HepG2 (cell line): ENCODE results near the gene S100A12. TPM values are rescaled to one million over a fixed set of nuclear protein-coding genes. Genes with fewer than 3 reads are reported as not detected.

Experiments
- ATAC-seq: fragments of 200-7000 bp; cut with Tn5 transposase; 3 replicates; pipeline ENCODE4 v1.9.1; 2020; ENCODE audit warnings: mild to moderate bottlenecking, moderate library complexity
- BruUV-seq: library from RNA; stranded (reverse); fragments of 400-500 nt; replicated peaks from 2 replicates; lab custom pipeline; 2021; lab: Mats Ljungman, UMichigan
- CTCF ChIA-PET: fragments of 300-600 bp; formaldehyde crosslinking; extraction: SDS; loops from one replicate; lab custom pipeline; 2021; ENCODE audit warnings: low total read pairs, inconsistent platforms, low intra/inter-chr PET ratio; lab: Yijun Ruan, JAX
- POLR2A ChIA-PET: fragments of 350-600 bp; sonication (Branson Sonifier 250); formaldehyde crosslinking; loops from one replicate; lab custom pipeline; 2020; ENCODE audit warnings: antibody characterized with exemption, inconsistent platforms; lab: Yijun Ruan, JAX
- DNase-seq: peaks from one replicate; pipeline ENCODE4 v3.0.0-alpha.2; 2015; ENCODE audit warnings: low spot score
- FAIRE-seq: peaks from 3 replicates; lab custom pipeline; 2011; peaks lifted over from hg19 to GRCh38; lab: Jason Lieb, UNC
- H2AFZ ChIP-seq: one replicate; pipeline ENCODE4 v1.6.1; 2011; ENCODE audit warnings: low read length, inconsistent platforms
- H3K27ac ChIP-seq: fragments of 300-600 bp; 3 replicates; pipeline ENCODE4 v1.8.0; 2011; ENCODE audit warnings: mixed run types, mild to moderate bottlenecking, mixed read lengths, low read length, inconsistent platforms; ENCODE audit not compliant: insufficient read depth; ENCODE audit errors: extremely low read length
- H3K27me3 ChIP-seq, 2 experiments: fragments of 200-600 bp in 1 of 2; 2 replicates in 1 of 2; 3 replicates in 1 of 2; pipeline versions ENCODE4 v1.6.0 to v1.8.0; 2011; ENCODE audit warnings: low read length in 2 of 2, mild to moderate bottlenecking in 2 of 2, moderate library complexity in 2 of 2, inconsistent platforms in 1 of 2; ENCODE audit not compliant: insufficient read depth in 2 of 2, control insufficient read depth in 1 of 2
- H3K36me3 ChIP-seq, 2 experiments: fragments of 200-600 bp in 1 of 2; replicated peaks in 1 of 2; 2 replicates in 1 of 2; 3 replicates in 1 of 2; pipeline versions ENCODE4 v1.5.1 to v1.8.0; 2011; ENCODE audit warnings: low read length in 2 of 2, inconsistent platforms in 1 of 2; ENCODE audit not compliant: insufficient read depth in 2 of 2, control insufficient read depth in 1 of 2
- H3K4me1 ChIP-seq: 2 replicates; pipeline ENCODE4 v1.5.1; 2012; ENCODE audit warnings: low read length, inconsistent platforms; ENCODE audit not compliant: insufficient read depth
- H3K4me2 ChIP-seq: 2 replicates; pipeline ENCODE4 v1.6.0; 2011; ENCODE audit warnings: low read depth, low read length, inconsistent platforms
- H3K4me3 ChIP-seq, 3 experiments: fragments of 200-600 bp in 1 of 3; sonication (generic), shearing (Covaris generic) in 1 of 3; replicated peaks in 1 of 3; 2 replicates each; pipeline ENCODE4 v1.5.1; 2011 to 2016; ENCODE audit warnings: low read length in 3 of 3, inconsistent platforms in 2 of 3, low read depth in 2 of 3, mild to moderate bottlenecking in 2 of 3, control low read depth in 1 of 3, mixed read lengths in 1 of 3; ENCODE audit not compliant: insufficient read depth in 1 of 3
- H3K79me2 ChIP-seq: one replicate; pipeline ENCODE4 v1.6.1; 2011; ENCODE audit warnings: low read length, inconsistent platforms; ENCODE audit not compliant: insufficient read depth
- H3K9ac ChIP-seq: 2 replicates; pipeline ENCODE4 v1.6.0; 2011; ENCODE audit warnings: mild to moderate bottlenecking, low read depth, low read length, inconsistent platforms; ENCODE audit not compliant: insufficient read depth
- H3K9me3 ChIP-seq: 2 replicates; pipeline ENCODE4 v1.5.1; 2012; ENCODE audit warnings: mild to moderate bottlenecking, low read length
- H4K20me1 ChIP-seq: 2 replicates; pipeline ENCODE4 v1.6.0; 2011; ENCODE audit warnings: inconsistent platforms, mild to moderate bottlenecking, low read length, moderate library complexity; ENCODE audit not compliant: insufficient read depth
- CBFB ChIP-seq: sonication (generic); formaldehyde crosslinking; IDR thresholded peaks from 2 replicates; pipeline ENCODE4 v1.4.0; 2020; ENCODE audit warnings: missing genetic modification reagents
- CENPX ChIP-seq: sonication (generic); formaldehyde crosslinking; IDR thresholded peaks from 2 replicates; pipeline ENCODE4 v1.9.0; 2021; ENCODE audit warnings: mild to moderate bottlenecking, missing genetic modification reagents, moderate library complexity
- E2F5 ChIP-seq: sonication (generic); formaldehyde crosslinking; conservative IDR thresholded peaks from 2 replicates; pipeline ENCODE4 v1.4.0; 2020; ENCODE audit warnings: missing genetic modification reagents
- FOXK1 ChIP-seq: sonication (generic); formaldehyde crosslinking; IDR thresholded peaks from 2 replicates; pipeline ENCODE4 v1.4.0; 2020; ENCODE audit warnings: low read depth, missing genetic modification reagents, borderline replicate concordance
- ISL2 ChIP-seq: sonication (generic); formaldehyde crosslinking; IDR thresholded peaks from 2 replicates; pipeline ENCODE4 v1.5.0; 2020; ENCODE audit warnings: missing genetic modification reagents
- JARID2 ChIP-seq: sonication (generic); formaldehyde crosslinking; IDR thresholded peaks from 2 replicates; pipeline ENCODE4 v1.8.1; 2023; ENCODE audit warnings: missing genetic modification reagents, inconsistent platforms; ENCODE audit not compliant: insufficient replicate concordance
- KDM1A ChIP-seq: IDR thresholded peaks from 2 replicates; pipeline ENCODE4 v1.6.1; 2016; ENCODE audit warnings: missing compliant biosample characterization
- KLF16 ChIP-seq, 2 experiments: sonication (generic) in 1 of 2; formaldehyde crosslinking in 1 of 2; IDR thresholded peaks; 2 replicates each; pipeline versions ENCODE4 v1.6.1 to v1.8.0; 2016 to 2023; ENCODE audit warnings: missing genetic modification reagents in 2 of 2, missing compliant biosample characterization in 1 of 2
- MATR3 ChIP-seq: sonication (generic); formaldehyde crosslinking; IDR thresholded peaks from 2 replicates; pipeline ENCODE4 v1.4.0; 2020; ENCODE audit warnings: missing genetic modification reagents
- MTF2 ChIP-seq: sonication (generic); formaldehyde crosslinking; IDR thresholded peaks from 2 replicates; pipeline ENCODE4 v1.5.0; 2020; ENCODE audit warnings: missing genetic modification reagents, borderline replicate concordance
- NFIC ChIP-seq: IDR thresholded peaks from 2 replicates; pipeline ENCODE4 v1.6.1; 2012; ENCODE audit warnings: mild to moderate bottlenecking, low read length, inconsistent platforms
- SRSF9 ChIP-seq: fragments of 200-400 bp; formaldehyde crosslinking; IDR thresholded peaks from 2 replicates; pipeline ENCODE4 v1.6.1; 2018; ENCODE audit warnings: borderline replicate concordance, mild to moderate bottlenecking, low read depth, low read length; ENCODE audit not compliant: insufficient read depth, poor library complexity, severe bottlenecking
- ZBTB33 ChIP-seq: sonication (generic); formaldehyde crosslinking; IDR thresholded peaks from 2 replicates; pipeline ENCODE4 v1.4.0; 2020; ENCODE audit warnings: missing genetic modification reagents
- ZBTB7A ChIP-seq: sonication (generic); formaldehyde crosslinking; IDR thresholded peaks from 2 replicates; pipeline ENCODE4 v1.8.0; 2022; ENCODE audit warnings: mild to moderate bottlenecking, missing genetic modification reagents
- ZFYVE20 ChIP-seq: sonication (generic); formaldehyde crosslinking; IDR thresholded peaks from 2 replicates; pipeline ENCODE4 v1.8.0; 2023; ENCODE audit warnings: low read depth, mild to moderate bottlenecking, moderate library complexity, missing genetic modification reagents, borderline replicate concordance
- ZKSCAN5 ChIP-seq: sonication (generic); formaldehyde crosslinking; IDR thresholded peaks from 2 replicates; pipeline ENCODE4 v1.5.1; 2020; ENCODE audit warnings: mild to moderate bottlenecking, missing genetic modification reagents
- ZNF121 ChIP-seq: sonication (generic); formaldehyde crosslinking; IDR thresholded peaks from 2 replicates; pipeline ENCODE4 v1.5.0; 2020; ENCODE audit warnings: mild to moderate bottlenecking, missing genetic modification reagents
- ZNF441 ChIP-seq: sonication (generic); formaldehyde crosslinking; IDR thresholded peaks from 2 replicates; pipeline ENCODE4 v1.7.0; 2021; ENCODE audit warnings: missing genetic modification reagents, borderline replicate concordance
- ZNF792 ChIP-seq: IDR thresholded peaks from 2 replicates; pipeline ENCODE4 v1.6.1; 2016
- ZNF850 ChIP-seq: sonication (generic); formaldehyde crosslinking; conservative IDR thresholded peaks from 2 replicates; pipeline ENCODE4 v1.9.0; 2021; ENCODE audit warnings: mild to moderate bottlenecking, missing genetic modification reagents
- WGBS: methylation state at CpG from one replicate; pipeline ENCODE4 v1.1.6; 2017; ENCODE audit warnings: low lambda C conversion rate; 5-methylcytosine and 5-hydroxymethylcytosine counted together
- in situ Hi-C: cut with HindIII; loops from 2 replicates; pipeline ENCODE4 v1.10.0; 2017; ENCODE audit warnings: low pct_unique_long_range_greater_than_20kb; ENCODE audit not compliant: extremely low pct_ligation_motif_present
- intact Hi-C: fragments of 100-400 bp; cut with micrococcal nuclease; formaldehyde crosslinking; loops from one replicate; pipeline ENCODE4 v1.10.0; 2022; ENCODE audit not compliant: unreplicated experiment
- polyA plus RNA-seq, 8 experiments: library from polyadenylated mRNA; depleted of rRNA in 3 of 8; stranded (reverse) in 7 of 8; unstranded in 1 of 8; fragments of >200 nt; fragmentation: Illumina TruSeq in 4 of 8; extraction: Trizol in 4 of 8; gene quantifications; 2 replicates each; pipeline versions ENCODE4 v1.2.1 to v1.2.3, GENCODE V29; 2011 to 2016; ENCODE audit warnings: low read depth in 4 of 8, missing spikeins in 1 of 8, mixed read lengths in 1 of 8; ENCODE audit not compliant: insufficient read depth in 1 of 8
- total RNA-seq, 5 experiments: library from RNA; depleted of rRNA; stranded (reverse); fragments of >200 nt; fragmentation: Illumina TruSeq; extraction: Trizol; gene quantifications; 2 replicates each; pipeline ENCODE4 v1.2.3, GENCODE V29; 2016; ENCODE audit warnings: low read depth in 1 of 5

Gene S100A12
- total and polyA plus RNA-seq, 2 of the 13 experiments (the other 11 are each of a cell fraction or from before 2014, with no cell fraction given) = not detected

- H3K36me3 ChIP-seq = no peaks in the 10 kb centered on the region
- no peak overlapping the region for H3K27ac ChIP-seq
- H3K27me3 ChIP-seq = peaks cover 2 to 4% of the 10 kb centered on the region in 2 experiments; a peak in 2 of 5 replicates
- no peaks in the 10 kb centered on the region for H3K9me3 ChIP-seq
- no peak for ATAC-seq
- TF ChIP-seq MATR3 (CRISPR knock-in tag) (no peak), CBFB (CRISPR knock-in tag) (no peak), NFIC (no peak), SRSF9 (no peak), ZNF850 (CRISPR knock-in tag) (no peak), ISL2 (CRISPR knock-in tag) (no peak), ZBTB33 (CRISPR knock-in tag) (no peak), ZKSCAN5 (no peak), ZFYVE20 (CRISPR knock-in tag) (no peak), MTF2 (CRISPR knock-in tag) (no peak), KDM1A (no peak), CENPX (CRISPR knock-in tag) (no peak), KLF16 (CRISPR knock-in tag; IDR thresholded peaks at IDR 0.05) (no peak), E2F5 (CRISPR knock-in tag) (no peak), ZBTB7A (CRISPR knock-in tag) (no peak), ZNF121 (CRISPR knock-in tag) (no peak), ZNF441 (CRISPR knock-in tag) (no peak), ZNF792 (CRISPR knock-in tag) (no peak), JARID2 (CRISPR knock-in tag) (no peak), FOXK1 (CRISPR knock-in tag) (no peak)
- TF ChIP-seq, all 625 proteins: peak for 0
- POLR2A ChIA-PET = no interaction called here
- no peak overlapping the region for H2AFZ ChIP-seq
- no peak for FAIRE-seq
- no peaks in the 10 kb centered on the region for H3K4me1 ChIP-seq
- H4K20me1 ChIP-seq = no peaks in the 10 kb centered on the region
- intact Hi-C loops (no loop called here), in situ Hi-C loops (no loop called here)
- H3K79me2 ChIP-seq = no peaks in the 10 kb centered on the region
- H3K4me3 ChIP-seq = no peak overlapping the region
- no peak overlapping the region for H3K4me2 ChIP-seq
- WGBS = 3% methylated on average over 5 of the region's 5 CpGs
- no peak overlapping the region for H3K9ac ChIP-seq
- BruUV-seq = no TSS peak
- CTCF ChIA-PET = no interaction called here
- no peak for DNase-seq
Observed at GRCh38 chr1:153343040-153343681, 32.3 kb downstream of the S100A12 start.
